RWPE2 (cell line): ENCODE measurements around the gene FXYD2.

Experiments used
- ATAC-seq: fragments of 200-7000 bp; cut with Tn5 transposase; 3 replicates; pipeline ENCODE4 v1.9.1; 2021; ENCODE audit warnings: low read depth
- DNase-seq: peaks from one replicate; pipeline ENCODE4 v3.0.0-alpha.2; 2020; ENCODE audit warnings: low spot score
- H3K27ac ChIP-seq: fragments of 450-650 bp; 2 replicates; pipeline ENCODE4 v1.5.1; 2017; ENCODE audit warnings: mild to moderate bottlenecking; ENCODE audit not compliant: poor library complexity, severe bottlenecking
- H3K27me3 ChIP-seq: fragments of 250-450 bp; sonication (Bioruptor Pico); 2 replicates; pipeline ENCODE4 v1.5.1; 2021; ENCODE audit warnings: mild to moderate bottlenecking, moderate library complexity; ENCODE audit not compliant: insufficient read depth, poor library complexity, severe bottlenecking
- H3K36me3 ChIP-seq: fragments of 250-450 bp; sonication (Bioruptor Pico); 2 replicates; pipeline ENCODE4 v1.5.1; 2020; ENCODE audit warnings: low read depth, mild to moderate bottlenecking, moderate library complexity
- H3K4me1 ChIP-seq: fragments of 250-450 bp; sonication (Bioruptor Pico); 2 replicates; pipeline ENCODE4 v1.5.1; 2021; ENCODE audit warnings: mild to moderate bottlenecking, moderate library complexity; ENCODE audit not compliant: insufficient read depth, poor library complexity, severe bottlenecking
- H3K4me3 ChIP-seq: fragments of 250-450 bp; sonication (Bioruptor Pico); 2 replicates; pipeline ENCODE4 v1.5.1; 2021; ENCODE audit warnings: mild to moderate bottlenecking, moderate library complexity; ENCODE audit not compliant: severe bottlenecking
- H3K9me3 ChIP-seq: fragments of 250-450 bp; sonication (Bioruptor Pico); 2 replicates; pipeline ENCODE4 v1.5.1; 2021; ENCODE audit warnings: mild to moderate bottlenecking, moderate library complexity; ENCODE audit not compliant: severe bottlenecking
- TF ChIP-seq, protein P1 (sequence below): fragments of 450-650 bp; IDR thresholded peaks from one replicate; pipeline ENCODE4 v1.5.1; 2017; ENCODE audit warnings: mild to moderate bottlenecking, moderate library complexity; ENCODE audit not compliant: poor library complexity, severe bottlenecking

Gene FXYD2

DNA sequence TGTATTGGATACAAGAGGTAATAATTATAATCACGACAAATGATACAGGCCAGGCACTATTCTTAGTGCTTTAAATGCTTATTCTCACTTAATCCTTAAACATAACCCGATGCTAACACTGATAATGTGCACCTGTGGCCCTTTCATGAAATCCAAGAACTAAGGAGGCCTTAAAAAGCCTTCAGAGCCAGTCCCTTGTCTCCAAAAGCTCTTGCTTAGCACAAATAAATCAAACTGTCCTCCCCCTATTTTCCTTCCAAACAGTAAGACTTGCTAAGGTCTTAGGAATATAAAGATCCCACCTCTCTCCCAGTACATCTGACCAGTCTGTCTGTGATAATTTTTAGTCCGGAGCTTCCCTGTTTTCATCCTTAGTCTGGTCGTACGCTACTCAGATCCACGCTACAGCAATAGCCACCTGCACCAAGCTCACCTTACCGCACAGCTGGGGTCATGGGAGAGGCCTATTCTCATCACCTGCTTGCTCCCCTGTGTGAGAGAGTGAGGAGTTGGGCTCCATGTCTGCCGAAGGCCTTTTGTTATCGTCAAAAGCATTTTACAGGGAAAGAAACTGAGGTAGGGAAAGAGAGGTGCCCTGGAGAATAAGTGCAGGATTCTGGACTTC lies 35.1 kb upstream of the FXYD2 start:
- DNase-seq (no peak), ATAC-seq (no peak)
- H3K4me3 ChIP-seq: no peak overlapping the region
- no peaks in the 10 kb centered on the region for H3K9me3 ChIP-seq
- H3K36me3 ChIP-seq: no peaks in the 10 kb centered on the region
- TF ChIP-seq, protein P1, sequence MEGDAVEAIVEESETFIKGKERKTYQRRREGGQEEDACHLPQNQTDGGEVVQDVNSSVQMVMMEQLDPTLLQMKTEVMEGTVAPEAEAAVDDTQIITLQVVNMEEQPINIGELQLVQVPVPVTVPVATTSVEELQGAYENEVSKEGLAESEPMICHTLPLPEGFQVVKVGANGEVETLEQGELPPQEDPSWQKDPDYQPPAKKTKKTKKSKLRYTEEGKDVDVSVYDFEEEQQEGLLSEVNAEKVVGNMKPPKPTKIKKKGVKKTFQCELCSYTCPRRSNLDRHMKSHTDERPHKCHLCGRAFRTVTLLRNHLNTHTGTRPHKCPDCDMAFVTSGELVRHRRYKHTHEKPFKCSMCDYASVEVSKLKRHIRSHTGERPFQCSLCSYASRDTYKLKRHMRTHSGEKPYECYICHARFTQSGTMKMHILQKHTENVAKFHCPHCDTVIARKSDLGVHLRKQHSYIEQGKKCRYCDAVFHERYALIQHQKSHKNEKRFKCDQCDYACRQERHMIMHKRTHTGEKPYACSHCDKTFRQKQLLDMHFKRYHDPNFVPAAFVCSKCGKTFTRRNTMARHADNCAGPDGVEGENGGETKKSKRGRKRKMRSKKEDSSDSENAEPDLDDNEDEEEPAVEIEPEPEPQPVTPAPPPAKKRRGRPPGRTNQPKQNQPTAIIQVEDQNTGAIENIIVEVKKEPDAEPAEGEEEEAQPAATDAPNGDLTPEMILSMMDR: no peak
- H3K4me1 ChIP-seq: no peaks in the 10 kb centered on the region
- H3K27me3 ChIP-seq: no peaks in the 10 kb centered on the region
- no peak overlapping the region for H3K27ac ChIP-seq

DNA sequence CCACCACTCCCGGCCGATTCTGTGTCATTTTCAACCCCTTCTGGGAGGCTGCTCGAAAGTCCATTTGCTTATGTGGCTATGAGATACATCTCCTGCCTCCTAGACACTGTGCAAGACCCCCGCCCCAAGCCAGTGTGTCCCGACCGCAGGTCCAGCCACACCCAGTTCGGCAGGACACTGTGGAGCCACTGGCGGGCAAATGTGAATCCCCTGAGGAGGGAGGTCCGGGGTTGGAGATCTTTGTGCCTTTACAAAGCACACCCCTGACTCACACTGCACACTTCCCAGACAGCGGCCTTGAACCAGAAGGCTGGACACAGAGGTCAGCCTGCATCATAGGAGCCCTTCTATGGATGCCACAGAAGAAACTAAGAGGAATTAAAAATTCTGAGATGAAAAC lies 34.5 kb upstream of the FXYD2 start:
- Histone ChIP-seq H3K36me3 (no peaks in the 10 kb centered on the region), H3K27me3 (no peaks in the 10 kb centered on the region), H3K4me1 (no peaks in the 10 kb centered on the region), H3K4me3 (no peak overlapping the region), H3K9me3 (peaks cover 1% of the 10 kb centered on the region), H3K27ac (no peak overlapping the region)
- DNase-seq (no peak), ATAC-seq (no peak)
- TF ChIP-seq, protein P1: no peak

- DNase-seq (no peak), ATAC-seq (no peak)
- Histone ChIP-seq H3K36me3 (no peaks in the 10 kb centered on the region), H3K27me3 (no peaks in the 10 kb centered on the region), H3K9me3 (peaks cover 2% of the 10 kb centered on the region), H3K27ac (no peak overlapping the region), H3K4me3 (no peak overlapping the region), H3K4me1 (no peaks in the 10 kb centered on the region)
- TF ChIP-seq, protein P1: no peak
These were observed 33.3 kb upstream of the FXYD2 start for GRCh38 chr11:117857734-117858414.

DNA sequence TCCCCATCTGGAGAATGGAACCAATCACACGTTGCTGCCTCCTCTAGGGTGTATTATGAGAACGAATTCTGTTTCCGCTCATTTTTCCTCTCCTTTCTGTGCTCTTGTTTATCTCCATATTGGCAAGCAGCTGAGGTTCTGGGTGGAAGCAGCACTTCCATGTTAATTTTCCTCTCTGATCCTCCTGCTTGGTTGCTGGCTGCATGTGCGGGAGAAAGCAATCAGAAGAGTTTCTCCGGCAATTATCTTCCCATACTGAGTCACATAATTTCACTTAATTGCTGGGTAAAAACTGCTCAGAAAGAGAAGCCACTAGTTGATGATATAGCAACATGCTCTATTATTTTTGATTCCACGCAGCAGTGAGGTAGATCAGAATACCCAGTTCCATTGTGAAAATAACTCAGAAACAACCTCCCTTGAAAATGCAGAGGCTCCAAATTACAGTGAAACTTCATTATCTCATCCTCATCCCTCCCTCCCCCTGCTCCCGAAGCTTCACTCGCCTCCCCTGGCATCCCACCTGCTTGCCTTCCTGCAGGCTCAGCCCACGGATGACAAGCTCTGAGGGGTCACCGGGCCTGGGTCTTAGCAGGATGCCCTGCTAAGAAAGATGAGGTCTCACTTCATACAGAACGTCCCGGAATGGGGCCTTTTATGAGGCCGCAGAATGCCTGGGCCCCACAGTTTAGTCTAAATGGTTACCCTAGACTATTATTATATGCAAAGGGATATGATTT lies 31.5 kb upstream of the FXYD2 start:
- ATAC-seq: no peak
- H3K36me3 ChIP-seq: no peaks in the 10 kb centered on the region
- no peak overlapping the region for H3K27ac ChIP-seq
- DNase-seq: no peak
- peaks cover 2% of the 10 kb centered on the region for H3K9me3 ChIP-seq
- no peaks in the 10 kb centered on the region for H3K27me3 ChIP-seq
- no peaks in the 10 kb centered on the region for H3K4me1 ChIP-seq
- no peak overlapping the region for H3K4me3 ChIP-seq
- TF ChIP-seq, protein P1: no peak
